Regular cardiac myocyte (primary cell): ENCODE results near the gene COL5A3. TPM values are rescaled to one million over a fixed set of nuclear protein-coding genes. Genes with fewer than 3 reads are reported as not detected.

Experiments
- total RNA-seq: library from RNA; depleted of rRNA; stranded (reverse); fragments of >200 nt; gene quantifications from 2 replicates; pipeline ENCODE4 v1.2.3, GENCODE V29; 2014

COL5A3 gene
- 4.0 and 18.6 TPM in 2 replicates for total RNA-seq

GRCh38 chr19:10010247-10010691 is at the start of gene COL5A3:
Gene COL5A3 (minus strand): TSS chr19:10010504. CDS start chr19:10010385, 119 bp downstream.

DNA sequence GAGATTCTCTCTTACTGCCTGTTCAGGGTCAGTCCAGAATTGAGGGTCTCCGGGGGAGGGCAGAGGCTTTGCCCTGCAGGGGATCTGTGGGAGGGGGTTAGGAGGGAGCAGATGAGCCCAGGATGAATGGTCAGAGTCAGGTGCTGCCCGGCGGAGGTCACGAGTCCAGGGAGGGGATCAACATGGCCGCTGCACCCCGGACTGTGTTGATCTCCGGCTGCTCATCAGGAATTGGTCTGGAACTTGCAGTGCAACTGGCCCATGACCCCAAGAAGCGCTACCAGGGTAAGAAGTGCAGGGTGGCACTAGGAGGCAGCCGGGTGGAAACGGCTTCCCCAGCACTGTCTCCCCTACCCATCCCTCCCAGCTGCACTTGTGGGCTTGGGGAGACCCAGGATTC is 3.0 kb upstream of the COL5A3 start, which contains the start of gene RDH8:
Gene RDH8 (plus strand): TSS at position 168 of the 400 bp plus-strand sequence. CDS start 15 bp downstream, at position 183.

GRCh38 chr19:9936326-9937000 is 73.8 kb downstream of the COL5A3 start, which contains the start of gene OLFM2:
Gene OLFM2 (minus strand): TSS chr19:9936515. CDS start chr19:9936366, 149 bp downstream.

Other genes with a start within 250 kb of the COL5A3 start
- gene ZNF846, start 241.8 kb downstream of the COL5A3 start, total RNA-seq, result 6.7 and 20.6 TPM in 2 replicates
- gene FBXL12, start 191.4 kb downstream of the COL5A3 start, total RNA-seq, result 14.8 and 21.7 TPM in 2 replicates
- 357 and 386 TPM in 2 replicates for gene UBL5, start 182.6 kb downstream of the COL5A3 start, total RNA-seq
- gene PIN1, start 175.2 kb downstream of the COL5A3 start, total RNA-seq, result 77.2 and 144 TPM in 2 replicates
- 2.9 and 37.5 TPM in 2 replicates for gene OLFM2, start 74.0 kb downstream of the COL5A3 start, total RNA-seq
- not detected in 2 replicates for gene RDH8, start 3.0 kb upstream of the COL5A3 start, total RNA-seq
- 12.1 and 25.1 TPM in 2 replicates for gene SHFL, start 75.8 kb upstream of the COL5A3 start, total RNA-seq
- 0.19 and 1.4 TPM in 2 replicates for gene ANGPTL6, start 92.2 kb upstream of the COL5A3 start, total RNA-seq
- 36.1 and 61.2 TPM in 2 replicates for gene PPAN, start 95.9 kb upstream of the COL5A3 start, total RNA-seq
- 2.3 and 3.8 TPM in 2 replicates for gene P2RY11, start 101.2 kb upstream of the COL5A3 start, total RNA-seq
- 285 and 382 TPM in 2 replicates for gene EIF3G, start 109.4 kb upstream of the COL5A3 start, total RNA-seq
- gene DNMT1, start 184.4 kb upstream of the COL5A3 start, total RNA-seq, result 19.2 and 91.1 TPM in 2 replicates
- gene S1PR2, start 220.8 kb upstream of the COL5A3 start, total RNA-seq, result 11.0 and 13.6 TPM in 2 replicates
- gene MRPL4, start 241.7 kb upstream of the COL5A3 start, total RNA-seq, result 10.7 and 36.0 TPM in 2 replicates